ENCODE measurements around the gene CWC27.
"Not testable (repeated sequence)": the region's sequence is repeated elsewhere in the genome, so short reads cannot be mapped to it uniquely, and the experiment has no call there.

CWC27 gene

GRCh38 chr5:64895748-64896147 is 127.0 kb downstream of the CWC27 start:
- no peaks in the 10 kb centered on the region for H3K9me3 Mint-ChIP-seq
- no peak for ATAC-seq
- H3K27me3 Mint-ChIP-seq, result no peaks in the 10 kb centered on the region
- H3K4me3 Mint-ChIP-seq, result no peak overlapping the region
- no peaks in the 10 kb centered on the region for H3K4me1 Mint-ChIP-seq
- no peak overlapping the region for H3K27ac Mint-ChIP-seq
- H3K36me3 Mint-ChIP-seq, result peaks cover 58% of the 10 kb centered on the region

GRCh38 chr5:64899838-64900237 is 131.1 kb downstream of the CWC27 start:
- peaks cover 67% of the 10 kb centered on the region for H3K36me3 Mint-ChIP-seq
- no peaks in the 10 kb centered on the region for H3K9me3 Mint-ChIP-seq
- H3K4me1 Mint-ChIP-seq, result no peaks in the 10 kb centered on the region
- ATAC-seq, result no peak
- no peaks in the 10 kb centered on the region for H3K27me3 Mint-ChIP-seq
- H3K27ac Mint-ChIP-seq, result no peak overlapping the region
- no peak overlapping the region for H3K4me3 Mint-ChIP-seq

GRCh38 chr5:64900618-64901017 is 131.9 kb downstream of the CWC27 start:
- Mint-ChIP-seq H3K27me3 (no peaks in the 10 kb centered on the region), H3K9me3 (no peaks in the 10 kb centered on the region), H3K4me3 (no peak overlapping the region), H3K36me3 (peaks cover 59% of the 10 kb centered on the region), H3K4me1 (no peaks in the 10 kb centered on the region), H3K27ac (no peak overlapping the region)
- no peak for ATAC-seq

DNA sequence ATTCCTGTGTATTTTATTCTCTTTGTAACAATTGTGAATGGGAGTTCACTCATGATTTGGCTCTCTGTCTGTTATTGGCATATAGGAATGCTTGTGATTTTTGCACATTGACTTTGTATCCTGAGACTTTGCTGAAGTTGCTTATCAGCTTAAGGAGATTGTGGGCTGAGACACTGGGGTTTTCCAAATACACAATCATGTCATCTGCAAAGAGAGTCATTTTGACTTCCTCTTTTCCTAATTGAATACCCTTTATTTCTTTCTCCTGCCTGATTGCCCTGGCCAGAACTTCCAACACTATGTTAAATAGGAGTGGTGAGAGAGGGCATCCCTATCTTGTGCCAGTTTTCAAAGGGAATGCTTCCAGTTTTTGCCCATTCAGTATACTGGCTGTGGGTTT is 138.7 kb downstream of the CWC27 start:
- not testable (repeated sequence) for ATAC-seq, H3K27me3 Mint-ChIP-seq, H3K27ac Mint-ChIP-seq, H3K4me3 Mint-ChIP-seq, H3K9me3 Mint-ChIP-seq
- peaks cover 73% of the 10 kb centered on the region for H3K36me3 Mint-ChIP-seq
- peaks cover 32% of the 10 kb centered on the region for H3K4me1 Mint-ChIP-seq

DNA sequence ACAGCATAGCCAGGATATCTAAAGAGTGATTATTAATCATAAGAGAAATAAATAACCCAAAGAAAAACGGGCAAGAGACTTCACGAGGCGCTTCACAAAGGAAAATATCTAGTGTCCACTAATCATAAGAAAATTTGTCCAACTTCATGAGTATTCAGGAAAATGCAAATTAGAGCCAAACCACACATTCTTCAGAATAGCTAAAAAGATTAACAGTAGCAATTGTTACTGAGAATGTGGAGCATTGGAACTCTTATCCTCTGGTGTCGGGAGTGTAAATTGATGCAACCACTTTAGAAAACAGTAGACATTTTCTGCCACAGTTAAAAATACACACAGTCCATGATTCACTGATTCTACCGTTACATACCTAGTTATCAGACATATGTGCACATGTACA is 145.7 kb downstream of the CWC27 start:
- Mint-ChIP-seq H3K9me3 (peaks cover 15% of the 10 kb centered on the region), H3K36me3 (peaks cover 64% of the 10 kb centered on the region), H3K4me1 (peaks cover 12% of the 10 kb centered on the region), H3K27ac (no peak overlapping the region), H3K4me3 (no peak overlapping the region), H3K27me3 (no peaks in the 10 kb centered on the region)
- ATAC-seq, result no peak

DNA sequence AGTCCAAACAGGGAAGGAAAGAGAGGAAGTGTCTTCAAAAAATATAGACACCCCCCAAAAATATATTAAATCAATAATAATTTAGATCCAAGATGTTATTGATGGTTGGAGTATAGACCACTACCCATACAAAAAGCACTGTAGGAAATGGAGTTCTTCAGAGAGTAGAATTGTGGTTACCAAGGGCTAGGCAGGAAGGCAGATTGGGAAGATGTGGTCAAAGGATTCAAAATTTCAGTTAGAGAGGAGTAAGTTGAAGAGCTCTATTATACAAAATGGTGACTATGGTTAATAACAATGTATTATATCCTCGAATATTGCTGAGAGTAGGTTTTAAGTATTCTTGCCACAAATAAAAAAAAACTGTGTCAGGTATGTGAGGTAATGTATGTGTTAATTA is 149.4 kb downstream of the CWC27 start:
- ATAC-seq, result no peak
- peaks cover 81% of the 10 kb centered on the region for H3K36me3 Mint-ChIP-seq
- no peak overlapping the region for H3K27ac Mint-ChIP-seq
- no peak overlapping the region for H3K4me3 Mint-ChIP-seq
- H3K27me3 Mint-ChIP-seq, result no peaks in the 10 kb centered on the region
- peaks cover 29% of the 10 kb centered on the region for H3K9me3 Mint-ChIP-seq
- no peaks in the 10 kb centered on the region for H3K4me1 Mint-ChIP-seq

- Mint-ChIP-seq H3K9me3 (peaks cover 29% of the 10 kb centered on the region), H3K4me1 (no peaks in the 10 kb centered on the region), H3K27ac (no peak overlapping the region), H3K36me3 (peaks cover 77% of the 10 kb centered on the region), H3K27me3 (no peaks in the 10 kb centered on the region), H3K4me3 (no peak overlapping the region)
- ATAC-seq, result no peak
Measured at GRCh38 chr5:64921386-64921785, 152.7 kb downstream of the CWC27 start.

DNA sequence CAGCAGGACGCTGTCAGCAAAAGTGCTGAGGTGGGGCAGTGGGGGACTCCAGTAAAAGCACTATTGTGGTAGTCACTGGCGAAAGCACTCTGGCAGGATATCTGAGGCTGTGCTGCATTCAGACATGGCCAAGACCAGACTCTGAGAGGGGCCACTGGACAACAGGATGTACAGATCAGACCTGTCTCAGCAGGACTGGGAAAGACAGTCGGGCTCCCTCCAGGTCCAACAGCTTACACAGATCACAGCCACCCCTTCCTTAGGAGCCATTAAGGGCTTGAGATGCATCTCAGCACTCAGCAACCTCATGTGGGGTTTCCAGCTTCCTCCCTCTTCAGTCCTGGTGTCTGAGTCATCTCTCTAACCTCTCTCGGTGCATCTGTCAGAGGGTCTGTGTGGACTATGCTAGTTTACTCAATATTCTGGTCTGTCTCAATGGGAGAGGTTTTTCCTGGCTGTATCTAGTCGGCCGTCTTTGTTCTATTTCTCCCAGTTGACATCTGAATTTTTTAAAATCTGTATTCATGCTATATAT is 154.5 kb downstream of the CWC27 start:
- H3K4me3 Mint-ChIP-seq, result no peak overlapping the region
- no peak for ATAC-seq
- H3K27ac Mint-ChIP-seq, result no peak overlapping the region
- H3K9me3 Mint-ChIP-seq, result peaks cover 21% of the 10 kb centered on the region
- no peaks in the 10 kb centered on the region for H3K27me3 Mint-ChIP-seq
- H3K36me3 Mint-ChIP-seq, result peaks cover 65% of the 10 kb centered on the region
- no peaks in the 10 kb centered on the region for H3K4me1 Mint-ChIP-seq

DNA sequence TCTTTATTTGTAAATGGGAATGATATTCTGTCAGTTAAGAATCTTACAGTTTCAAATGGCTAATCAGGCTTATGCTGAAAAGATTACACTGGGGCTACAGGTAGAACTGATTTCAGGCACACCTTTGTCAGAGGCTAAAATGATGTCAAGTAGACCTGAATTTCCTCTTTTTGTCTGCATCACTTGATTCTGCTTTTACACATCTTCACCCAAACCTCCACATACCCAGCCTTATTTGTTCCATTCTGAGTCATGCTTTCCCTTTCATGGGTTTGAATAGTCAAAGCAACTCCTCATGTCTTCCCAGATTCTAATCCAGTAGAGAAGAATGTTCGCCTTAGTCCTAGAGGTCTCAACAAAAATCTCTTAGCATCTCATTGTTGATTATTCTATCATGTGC is 156.4 kb downstream of the CWC27 start:
- no peaks in the 10 kb centered on the region for H3K4me1 Mint-ChIP-seq
- peaks cover 19% of the 10 kb centered on the region for H3K9me3 Mint-ChIP-seq
- H3K27me3 Mint-ChIP-seq, result no peaks in the 10 kb centered on the region
- no peak for ATAC-seq
- peaks cover 65% of the 10 kb centered on the region for H3K36me3 Mint-ChIP-seq
- H3K4me3 Mint-ChIP-seq, result no peak overlapping the region
- no peak overlapping the region for H3K27ac Mint-ChIP-seq

GRCh38 chr5:64929833-64930232 is 161.1 kb downstream of the CWC27 start:
- ATAC-seq, result no peak
- H3K4me3 Mint-ChIP-seq, result no peak overlapping the region
- no peak overlapping the region for H3K27ac Mint-ChIP-seq
- H3K4me1 Mint-ChIP-seq, result no peaks in the 10 kb centered on the region
- peaks cover 42% of the 10 kb centered on the region for H3K36me3 Mint-ChIP-seq
- H3K27me3 Mint-ChIP-seq, result no peaks in the 10 kb centered on the region
- peaks cover 11% of the 10 kb centered on the region for H3K9me3 Mint-ChIP-seq

DNA sequence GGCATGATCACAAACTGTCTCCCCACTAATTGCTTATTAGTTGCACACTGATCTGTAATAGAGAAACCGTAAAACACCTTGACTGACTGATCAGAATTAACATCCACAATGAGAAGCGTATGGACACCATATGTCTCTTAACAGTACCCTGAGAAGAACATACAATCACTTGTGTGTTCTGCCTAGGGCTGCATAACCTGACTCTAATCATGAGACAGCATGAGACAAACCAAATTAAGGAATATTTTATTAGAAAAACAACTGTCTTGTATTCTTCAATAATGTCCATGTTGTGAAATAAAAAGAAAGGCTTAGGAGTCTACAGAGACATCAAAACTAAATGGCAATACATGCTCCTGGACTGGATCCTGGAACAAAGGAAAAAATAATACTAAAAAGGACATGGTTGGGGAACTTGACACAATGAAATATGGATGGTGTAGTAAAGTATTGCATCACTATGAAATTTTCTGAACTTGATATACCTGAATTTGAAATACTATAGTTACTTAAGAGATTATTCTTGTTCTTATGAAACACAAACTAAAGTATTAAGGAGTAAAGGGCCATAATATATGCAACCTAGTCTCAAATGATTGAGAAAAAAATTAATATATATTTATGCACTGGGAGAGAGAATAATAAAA is 162.1 kb downstream of the CWC27 start:
- ATAC-seq, result no peak
- Mint-ChIP-seq H3K9me3 (peaks cover 11% of the 10 kb centered on the region), H3K27me3 (no peaks in the 10 kb centered on the region), H3K4me1 (no peaks in the 10 kb centered on the region), H3K4me3 (no peak overlapping the region), H3K27ac (no peak overlapping the region), H3K36me3 (peaks cover 52% of the 10 kb centered on the region)

GRCh38 chr5:64939422-64939771 is 170.7 kb downstream of the CWC27 start:
- ATAC-seq, H3K27ac Mint-ChIP-seq, H3K4me3 Mint-ChIP-seq, H3K4me1 Mint-ChIP-seq, H3K27me3 Mint-ChIP-seq, H3K9me3 Mint-ChIP-seq: not testable (repeated sequence)
- peaks cover 60% of the 10 kb centered on the region for H3K36me3 Mint-ChIP-seq

- Mint-ChIP-seq H3K9me3 (peaks cover 9% of the 10 kb centered on the region), H3K4me1 (no peaks in the 10 kb centered on the region), H3K4me3 (no peak overlapping the region), H3K27me3 (no peaks in the 10 kb centered on the region), H3K36me3 (peaks cover 60% of the 10 kb centered on the region), H3K27ac (no peak overlapping the region)
- ATAC-seq, result no peak
Measured at GRCh38 chr5:64939772-64940510, 171.2 kb downstream of the CWC27 start.

DNA sequence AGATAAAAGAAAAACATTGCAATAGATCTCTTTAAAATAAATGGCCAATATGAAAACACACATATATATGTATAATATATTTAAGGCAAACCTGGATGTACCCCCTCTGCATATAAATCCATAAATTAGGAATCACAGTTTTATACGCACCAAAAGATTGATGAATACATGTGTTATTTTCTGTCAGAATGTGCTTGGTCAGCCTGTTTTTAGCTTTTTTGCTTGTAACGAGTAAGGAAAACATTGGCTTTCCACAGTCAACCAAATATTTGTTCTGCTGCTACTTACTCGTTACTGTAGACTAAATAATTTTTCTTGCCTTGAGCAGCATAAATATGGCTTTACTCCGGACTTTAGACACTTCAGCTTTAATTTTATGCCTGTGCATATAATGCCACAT is 173.7 kb downstream of the CWC27 start:
- Mint-ChIP-seq H3K9me3 (peaks cover 2% of the 10 kb centered on the region), H3K4me3 (no peak overlapping the region), H3K36me3 (peaks cover 37% of the 10 kb centered on the region), H3K27ac (no peak overlapping the region), H3K4me1 (no peaks in the 10 kb centered on the region), H3K27me3 (no peaks in the 10 kb centered on the region)
- no peak for ATAC-seq

- Mint-ChIP-seq H3K4me3 (no peak overlapping the region), H3K9me3 (no peaks in the 10 kb centered on the region), H3K27me3 (no peaks in the 10 kb centered on the region), H3K4me1 (no peaks in the 10 kb centered on the region), H3K36me3 (peaks cover 17% of the 10 kb centered on the region), H3K27ac (no peak overlapping the region)
- ATAC-seq, result no peak
Measured at GRCh38 chr5:64944868-64945267, 176.1 kb downstream of the CWC27 start.

DNA sequence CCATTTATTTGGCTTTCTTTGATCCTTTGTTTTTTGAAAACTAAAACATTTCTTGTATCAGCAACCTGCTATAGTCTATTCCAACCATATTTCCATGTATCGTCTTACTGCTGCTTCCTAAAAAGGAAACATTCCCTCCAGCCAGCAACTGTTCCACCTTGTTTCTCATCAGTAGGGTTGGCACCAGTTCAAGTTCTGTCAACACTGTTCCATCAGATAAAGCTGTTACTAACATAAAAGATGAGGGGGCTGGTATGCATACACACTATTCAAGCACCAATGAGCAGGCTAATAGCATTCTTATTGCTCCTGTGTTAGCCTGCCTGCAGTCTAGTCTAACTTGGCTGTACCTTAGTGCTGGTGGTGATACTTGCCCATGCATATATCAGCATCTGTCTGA is 178.3 kb downstream of the CWC27 start:
- no peaks in the 10 kb centered on the region for H3K4me1 Mint-ChIP-seq
- no peaks in the 10 kb centered on the region for H3K27me3 Mint-ChIP-seq
- H3K9me3 Mint-ChIP-seq, result no peaks in the 10 kb centered on the region
- H3K4me3 Mint-ChIP-seq, result no peak overlapping the region
- ATAC-seq, result no peak
- peaks cover 17% of the 10 kb centered on the region for H3K36me3 Mint-ChIP-seq
- H3K27ac Mint-ChIP-seq, result no peak overlapping the region

Data from stimulated activated memory B cell treated with anti-CD40 and anti-IgM and Interleukin-4, amounts not matched to agents 10 μg/mL and 1 μg/mL and 100 μg/mL, for 72 hours (primary cell).